ENCODE measurements around the gene ADGRL2. TPM values are rescaled to one million over a fixed set of nuclear protein-coding genes. Genes with fewer than 3 reads are reported as not detected.

The ADGRL2 gene
- total and polyA plus RNA-seq, 2 experiments from 2014 or later, result 38.2 to 90.3 TPM

DNA sequence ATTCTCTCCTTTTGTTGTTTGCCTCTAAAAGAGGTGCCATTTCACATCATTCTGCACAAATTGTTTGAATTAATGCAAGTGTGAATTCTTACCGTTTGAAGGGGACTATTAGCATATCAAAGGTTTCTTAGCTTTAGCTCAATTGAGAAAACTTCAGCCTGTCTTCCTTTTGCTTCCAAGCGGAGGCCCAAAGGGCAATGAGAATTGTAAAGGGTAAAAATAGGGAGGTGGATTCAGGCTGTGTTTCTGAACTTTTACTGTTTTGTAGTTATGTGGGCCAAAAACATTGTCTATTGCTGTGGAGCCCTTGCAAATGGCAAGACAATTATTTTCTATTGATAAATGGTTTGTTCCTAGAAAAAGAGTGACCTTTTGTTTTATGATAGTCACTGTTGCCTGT, 3.6 kb downstream of the ADGRL2 start:
- Mint-ChIP-seq H3K27me3 (ENCODE audit: insufficient read depth, low read depth, poor library complexity) (peaks cover 2% of the 10 kb centered on the region), H3K9me3 (peaks cover 2% of the 10 kb centered on the region; the same call in 1 of the 3 replicates), H3K4me1 (peaks cover 45% of the 10 kb centered on the region), H3K27ac (no peak overlapping the region), H3K36me3 (ENCODE audit: low read depth) (no peaks in the 10 kb centered on the region; the same call in 2 of the 3 replicates), H3K4me3 (peak overlapping the region; percentile 89)
- H3K4me3 ChIP-seq, result peak overlapping the region; percentile 80
- DNase-seq (ENCODE audit: low spot score) (peak; percentile 76), ATAC-seq (no peak)
- no peaks in the 10 kb centered on the region; the same call in none of the 2 replicates for H4K20me1 ChIP-seq (replicated peaks; ENCODE audit: insufficient read depth)
- no peak overlapping the region for H2AFZ ChIP-seq
- no peaks in the 10 kb centered on the region for H3F3A ChIP-seq (replicated peaks; ENCODE audit: low read depth)
- peaks cover 72% of the 10 kb centered on the region for H3K79me2 ChIP-seq (replicated peaks; ENCODE audit: insufficient read depth)
- peak overlapping the region; percentile 11; the same call in 1 of the 2 replicates for H3K27ac ChIP-seq (ENCODE audit: low read depth)
- no peaks in the 10 kb centered on the region for H3K9me2 ChIP-seq (ENCODE audit: insufficient read depth)
- TF ChIP-seq NANOG (IDR thresholded peaks at IDR 0.05; ENCODE audit: borderline replicate concordance) (peak; percentile 76), ZNF114 (CRISPR knock-in tag; IDR thresholded peaks at IDR 0.05) (no peak), ZNF331 (CRISPR knock-in tag; IDR thresholded peaks at IDR 0.05; ENCODE audit: low read depth) (no peak), CREB1 (CRISPR knock-in tag; IDR thresholded peaks at IDR 0.05; ENCODE audit: low read depth) (no peak)
- H3K36me3 ChIP-seq (ENCODE audit: insufficient read depth), result no peaks in the 10 kb centered on the region
- peaks cover 52% of the 10 kb centered on the region for H3K4me1 ChIP-seq (ENCODE audit: insufficient read depth)
- peak overlapping the region; percentile 84 for H3K4me2 ChIP-seq
- no peaks in the 10 kb centered on the region for H3K27me3 ChIP-seq (ENCODE audit: insufficient read depth)

DNA sequence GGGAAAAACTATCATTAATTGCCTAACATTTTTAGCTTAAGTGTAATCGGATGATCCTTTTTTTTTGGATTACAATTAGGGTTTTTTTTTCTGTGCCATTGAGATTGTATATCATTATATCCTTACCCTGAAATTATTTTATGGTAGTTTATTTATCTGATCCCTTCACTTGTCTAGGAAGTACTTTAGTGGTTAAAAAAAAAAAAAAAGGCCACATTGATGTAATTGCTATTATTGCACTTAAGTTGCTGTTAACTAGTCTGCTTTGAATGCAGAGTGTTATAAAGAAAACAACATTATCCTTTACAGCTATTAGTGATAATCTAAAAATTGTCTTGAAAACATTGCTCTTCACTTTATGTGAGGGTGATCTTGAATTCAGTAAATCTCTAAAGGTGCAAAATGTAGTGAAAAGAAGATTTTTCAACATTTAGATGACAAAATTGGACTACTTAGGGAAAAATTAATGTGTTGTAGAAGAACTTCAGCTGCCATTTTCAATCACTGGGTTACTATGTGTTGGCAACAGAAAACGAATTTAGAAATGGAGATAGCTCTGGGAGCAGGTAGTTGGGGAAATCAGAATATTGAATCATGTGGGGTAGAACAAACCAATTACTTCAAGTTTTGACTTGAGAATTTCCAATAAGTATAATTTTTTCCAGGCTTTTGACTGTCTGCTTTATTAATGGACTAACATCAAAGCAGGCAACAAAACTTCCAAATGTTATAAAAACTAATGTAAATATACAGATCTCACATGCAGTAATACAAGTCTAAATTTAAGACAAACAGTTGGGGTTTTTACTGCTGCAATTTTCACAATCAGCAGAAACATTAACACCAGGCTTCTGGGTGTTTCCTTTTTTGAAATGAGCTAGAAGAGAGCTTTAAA, 5.0 kb downstream of the ADGRL2 start:
- H3K4me1 Mint-ChIP-seq, result peaks cover 55% of the 10 kb centered on the region

More for the DNA sequence above, 5.0 kb downstream of the ADGRL2 start:
- Histone ChIP-seq H4K20me1 (replicated peaks; ENCODE audit: insufficient read depth) (peaks cover 3% of the 10 kb centered on the region), H2AFZ (no peak overlapping the region), H3K79me2 (replicated peaks; ENCODE audit: insufficient read depth) (peaks cover 86% of the 10 kb centered on the region), H3K4me1 (ENCODE audit: insufficient read depth) (peaks cover 63% of the 10 kb centered on the region), H3K27ac (ENCODE audit: low read depth) (no peak overlapping the region), H3K4me2 (peak overlapping the region; percentile 84), H3K27me3 (ENCODE audit: insufficient read depth) (no peaks in the 10 kb centered on the region), H3F3A (replicated peaks; ENCODE audit: low read depth) (no peaks in the 10 kb centered on the region), H3K9me2 (ENCODE audit: insufficient read depth) (no peaks in the 10 kb centered on the region), H3K36me3 (ENCODE audit: insufficient read depth) (no peaks in the 10 kb centered on the region), H3K4me3 (peak overlapping the region; percentile 80)
- no peak for TF ChIP-seq STAT1 (IDR thresholded peaks at IDR 0.05; ENCODE audit: unreplicated experiment)
- TF ChIP-seq ETS1 (IDR thresholded peaks at IDR 0.05), result no peak
- no peak for TF ChIP-seq REST (IDR thresholded peaks at IDR 0.05; ENCODE audit: unreplicated experiment)
- TF ChIP-seq EZH2 (IDR thresholded peaks at IDR 0.05; ENCODE audit: low read depth, unreplicated experiment), result no peak
- TF ChIP-seq JUNB (IDR thresholded peaks at IDR 0.05; ENCODE audit: unreplicated experiment), result no peak
- H3K27ac Mint-ChIP-seq, result no peak overlapping the region
- ATAC-seq, result no peak
- no peak for DNase-seq (ENCODE audit: low spot score)
- H3K9me3 Mint-ChIP-seq, result peaks cover 2% of the 10 kb centered on the region; the same call in 1 of the 3 replicates
- H3K36me3 Mint-ChIP-seq (ENCODE audit: low read depth), result no peaks in the 10 kb centered on the region; the same call in 2 of the 3 replicates
- peak overlapping the region; percentile 62 for H3K4me3 Mint-ChIP-seq
- peaks cover 2% of the 10 kb centered on the region for H3K27me3 Mint-ChIP-seq (ENCODE audit: insufficient read depth, low read depth, poor library complexity)
